ENCODE data around the gene WDFY4. TPM values are rescaled to one million over a fixed set of nuclear protein-coding genes. Genes with fewer than 3 reads are reported as not detected.

Gene WDFY4
- total and polyA plus RNA-seq, 2 of the 4 experiments (the other 2 are of a cell fraction): not detected

DNA sequence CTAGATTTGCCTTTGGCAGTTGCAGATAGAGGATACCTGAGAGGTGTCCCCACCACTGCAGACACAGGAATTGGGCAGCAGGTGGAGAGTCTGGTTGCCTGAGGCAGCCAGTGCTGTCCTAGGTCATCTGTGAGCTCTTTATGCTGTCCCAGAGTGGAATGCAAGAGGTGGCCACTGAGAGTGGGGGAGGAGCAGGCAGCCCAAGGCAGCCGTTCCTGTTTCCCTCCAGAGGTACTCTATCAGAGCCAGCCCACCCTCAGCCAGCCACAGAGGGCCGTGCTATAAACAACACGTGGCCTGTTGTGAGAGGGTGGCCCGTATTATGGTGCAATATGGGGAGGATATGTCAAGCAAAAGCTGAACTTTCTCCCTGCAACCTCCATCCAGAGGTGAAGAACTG lies 246.5 kb downstream of the WDFY4 start:
- Histone ChIP-seq H3K36me3 (ENCODE audit: control insufficient read depth, insufficient read depth, low read length) (no peaks in the 10 kb centered on the region), H3K27ac (ENCODE audit: insufficient read depth, low read length) (no peak overlapping the region), H2AK9ac (replicated peaks; ENCODE audit: low read depth, low read length, poor library complexity) (no peak overlapping the region), H3K56ac (ENCODE audit: extremely low read depth, insufficient read depth, low read length) (no peak overlapping the region), H3K14ac (replicated peaks; ENCODE audit: low read depth, low read length) (no peak overlapping the region), H3K4me1 (ENCODE audit: control insufficient read depth, insufficient read depth, low read length) (no peaks in the 10 kb centered on the region), H3K27me3 (ENCODE audit: control insufficient read depth, insufficient read depth, low read length) (peaks cover 25% of the 10 kb centered on the region), H3K9me1 (ENCODE audit: insufficient read depth, low read length) (no peaks in the 10 kb centered on the region), H3K9ac (ENCODE audit: low read depth, low read length) (no peak overlapping the region), H4K91ac (ENCODE audit: insufficient read depth, low read depth, low read length) (no peak overlapping the region), H2BK5ac (ENCODE audit: low read depth, low read length, poor library complexity, severe bottlenecking) (no peak overlapping the region), H2BK120ac (ENCODE audit: low read depth, low read length) (no peak overlapping the region), H3K18ac (ENCODE audit: low read depth, low read length) (no peak overlapping the region), H2AK5ac (ENCODE audit: low read depth, low read length) (no peak overlapping the region), H2BK15ac (ENCODE audit: low read depth, low read length) (no peak overlapping the region), H3K4me2 (ENCODE audit: low read depth, low read length) (no peak overlapping the region), H3K79me1 (ENCODE audit: low read depth in 1 of 2, low read length in 2 of 2) (no peaks in the 10 kb centered on the region), H3K4ac (ENCODE audit: low read depth, low read length) (no peak overlapping the region), H4K5ac (ENCODE audit: low read depth, low read length) (no peak overlapping the region), H3K9me3 (ENCODE audit: control insufficient read depth, insufficient read depth, low read length) (no peaks in the 10 kb centered on the region), H2AFZ (replicated peaks; ENCODE audit: low read length, poor library complexity) (no peak overlapping the region), H4K20me1 (ENCODE audit: insufficient read depth, low read length) (no peaks in the 10 kb centered on the region), H3K4me3 (ENCODE audit: insufficient read depth, low read depth, low read length) (no peak overlapping the region), H4K8ac (ENCODE audit: low read depth in 2 of 2, low read length in 2 of 2) (no peak overlapping the region), H3K23ac (ENCODE audit: low read depth, low read length) (no peak overlapping the region), H2BK20ac (ENCODE audit: low read depth, low read length) (no peak overlapping the region)
- intact Hi-C loops (cut with micrococcal nuclease) (no loop called here), in situ Hi-C loops (cut with MboI; ENCODE audit: low sequenced_read_pairs) (no loop called here), dilution Hi-C loops (cut with HindIII; ENCODE audit: low sequenced_read_pairs, unreplicated experiment) (no loop called here)
- WGBS, 2 experiments (ENCODE audit: extremely low coverage in 2 of 2, insufficient read length in 1 of 2): no CpG with 5 or more reads among the region's 4 CpGs
- DNase-seq (no peak), ATAC-seq (ENCODE audit: low read depth) (no peak)
- no TSS peak for BruUV-seq (replicated peaks)
- no peak for TF ChIP-seq RCOR1 (IDR thresholded peaks at IDR 0.05; ENCODE audit: insufficient replicate concordance, low read length)
- no peak for TF ChIP-seq CHD1 (IDR thresholded peaks at IDR 0.05; ENCODE audit: low read depth, low read length)
- TF ChIP-seq MAFK (IDR thresholded peaks at IDR 0.05; ENCODE audit: low read depth, low read length): no peak
- no peak for TF ChIP-seq FOS (IDR thresholded peaks at IDR 0.05; ENCODE audit: low read depth, low read length)
- TF ChIP-seq ELK1 (IDR thresholded peaks at IDR 0.05; ENCODE audit: borderline replicate concordance, low read depth, low read length): no peak
- no peak for TF ChIP-seq NFE2L2 (IDR thresholded peaks at IDR 0.05; ENCODE audit: low read depth, low read length)
- no peak for TF ChIP-seq MXI1 (IDR thresholded peaks at IDR 0.05; ENCODE audit: borderline replicate concordance, low read depth, low read length)
- no peak for TF ChIP-seq SMC3 (IDR thresholded peaks at IDR 0.05; ENCODE audit: low read depth, low read length)
- TF ChIP-seq RAD21 (IDR thresholded peaks at IDR 0.05; ENCODE audit: low read length): no peak
- TF ChIP-seq CEBPB (IDR thresholded peaks at IDR 0.05; ENCODE audit: low read depth, low read length): no peak
- no peak for TF ChIP-seq CTCF (conservative IDR thresholded peaks at IDR 0.05; ENCODE audit: low read depth, low read length)
- TF ChIP-seq POLR2A (IDR thresholded peaks at IDR 0.05; ENCODE audit: low read depth, low read length): no peak
- no peak for TF ChIP-seq RFX5 (IDR thresholded peaks at IDR 0.05; ENCODE audit: low read depth, low read length)
- ChIA-PET CTCF (interaction anchor here (0.6 kb wide), 1 partner anchor 8 kb away, joined by 3 read pairs; the partner anchor contains the start of gene LRRC18), POLR2A (ENCODE audit: unreplicated experiment) (no interaction called here)

Data from IMR-90 (cell line).